Measurements from ENCODE around the gene RIMOC1. TPM values are rescaled to one million over a fixed set of nuclear protein-coding genes. Genes with fewer than 3 reads are reported as not detected.

The RIMOC1 gene
- total and polyA plus RNA-seq, 10 donors, result 4.5 to 29.3 (median 21.9) TPM

DNA sequence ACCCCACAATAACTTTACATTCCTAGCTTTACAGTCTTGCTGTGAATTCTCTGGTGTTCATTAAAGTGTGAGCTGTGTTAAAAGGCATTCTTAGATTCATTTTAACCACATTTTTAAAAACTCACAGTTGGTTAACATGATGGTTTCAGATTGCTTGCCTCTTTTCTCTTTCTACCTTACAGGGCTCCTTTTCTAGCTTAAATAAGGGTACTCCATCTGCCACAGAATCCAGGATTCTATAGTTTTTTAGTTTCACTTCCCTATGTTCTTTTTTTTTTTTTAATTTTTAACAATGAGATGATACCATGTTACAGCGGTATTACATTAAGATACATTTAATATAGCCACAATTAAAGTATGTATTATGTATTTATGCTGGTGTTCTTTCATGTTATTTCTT lies 17.0 kb downstream of the RIMOC1 start:
- Histone ChIP-seq H3K36me3 (peaks cover 0 to 60% (median 34%) of the 10 kb centered on the region in 6 donors), H3K27me3 (replicated peaks in 1 of 7) (no peaks in the 10 kb centered on the region), H3K27ac (no peak overlapping the region), H3K4me3 (no peak overlapping the region), H3K9me3 (no peaks in the 10 kb centered on the region), H3K4me1 (peaks cover 0 to 41% (median 13%) of the 10 kb centered on the region in 6 donors)
- 84 to 98% (median 94%) methylated on average over 1 of the region's 1 CpG for WGBS, 5 donors
- DNase-seq, result no peak
- intact Hi-C loops (cut with DNase I; ENCODE audit: low total_unique reads), result no loop called here
- no peak for TF ChIP-seq POLR2A (IDR thresholded peaks at IDR 0.05)
- TF ChIP-seq, protein P1, sequence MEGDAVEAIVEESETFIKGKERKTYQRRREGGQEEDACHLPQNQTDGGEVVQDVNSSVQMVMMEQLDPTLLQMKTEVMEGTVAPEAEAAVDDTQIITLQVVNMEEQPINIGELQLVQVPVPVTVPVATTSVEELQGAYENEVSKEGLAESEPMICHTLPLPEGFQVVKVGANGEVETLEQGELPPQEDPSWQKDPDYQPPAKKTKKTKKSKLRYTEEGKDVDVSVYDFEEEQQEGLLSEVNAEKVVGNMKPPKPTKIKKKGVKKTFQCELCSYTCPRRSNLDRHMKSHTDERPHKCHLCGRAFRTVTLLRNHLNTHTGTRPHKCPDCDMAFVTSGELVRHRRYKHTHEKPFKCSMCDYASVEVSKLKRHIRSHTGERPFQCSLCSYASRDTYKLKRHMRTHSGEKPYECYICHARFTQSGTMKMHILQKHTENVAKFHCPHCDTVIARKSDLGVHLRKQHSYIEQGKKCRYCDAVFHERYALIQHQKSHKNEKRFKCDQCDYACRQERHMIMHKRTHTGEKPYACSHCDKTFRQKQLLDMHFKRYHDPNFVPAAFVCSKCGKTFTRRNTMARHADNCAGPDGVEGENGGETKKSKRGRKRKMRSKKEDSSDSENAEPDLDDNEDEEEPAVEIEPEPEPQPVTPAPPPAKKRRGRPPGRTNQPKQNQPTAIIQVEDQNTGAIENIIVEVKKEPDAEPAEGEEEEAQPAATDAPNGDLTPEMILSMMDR (IDR thresholded peaks at IDR 0.05 in 8 of 11, conservative IDR thresholded peaks at IDR 0.05 in 3 of 11), result no peak
- no peak for TF ChIP-seq POLR2AphosphoS5 (IDR thresholded peaks at IDR 0.05)

DNA sequence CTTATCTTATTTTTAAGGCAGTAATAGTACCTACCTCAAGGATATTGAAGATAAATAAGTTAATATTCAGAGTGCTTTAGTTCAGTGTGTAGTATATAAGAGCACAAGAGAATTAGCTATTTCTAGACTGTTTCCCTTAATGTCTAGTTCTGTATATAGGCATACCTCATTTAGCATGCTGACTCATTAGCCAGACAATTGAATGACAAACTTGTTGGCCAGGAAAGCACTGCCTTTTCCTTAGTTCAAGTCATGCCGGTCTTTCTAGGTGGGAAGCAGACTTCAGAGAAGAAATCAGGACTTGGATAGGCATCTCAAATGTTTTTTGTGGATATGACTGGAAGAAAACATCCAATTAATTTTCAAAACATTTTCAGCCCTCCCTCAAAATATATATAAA lies 17.7 kb downstream of the RIMOC1 start:
- Histone ChIP-seq H3K27me3 (replicated peaks in 1 of 7) (no peaks in the 10 kb centered on the region), H3K36me3 (peaks cover 0 to 52% (median 30%) of the 10 kb centered on the region in 6 donors), H3K27ac (no peak overlapping the region), H3K4me1 (peaks cover 0 to 48% (median 20%) of the 10 kb centered on the region in 6 donors), H3K9me3 (no peaks in the 10 kb centered on the region), H3K4me3 (no peak overlapping the region)
- 69 to 93% (median 80%) methylated on average over 1 of the region's 1 CpG for WGBS, 5 donors
- TF ChIP-seq, protein P1 (IDR thresholded peaks at IDR 0.05 in 8 of 11, conservative IDR thresholded peaks at IDR 0.05 in 3 of 11), result no peak
- no peak for TF ChIP-seq POLR2AphosphoS5 (IDR thresholded peaks at IDR 0.05)
- no peak for TF ChIP-seq POLR2A (IDR thresholded peaks at IDR 0.05)
- DNase-seq, result no peak
- intact Hi-C loops (cut with DNase I; ENCODE audit: low total_unique reads), result no loop called here

DNA sequence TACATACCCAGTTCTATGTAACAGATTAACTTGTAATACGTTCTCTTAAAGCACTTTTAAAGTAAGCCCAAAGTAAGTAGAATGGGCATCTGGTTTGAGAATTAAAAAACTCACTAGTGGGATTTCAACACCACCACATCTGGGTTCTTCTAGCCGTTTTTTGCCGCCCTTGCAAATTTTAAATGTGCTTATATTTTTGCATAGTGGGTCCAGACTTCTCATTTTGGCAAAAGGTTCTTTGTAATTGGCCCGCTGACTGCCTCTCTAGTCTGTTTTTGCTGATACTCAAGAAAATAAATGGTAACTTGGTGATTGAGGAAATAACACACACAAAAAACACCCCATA lies 20.4 kb downstream of the RIMOC1 start:
- Histone ChIP-seq H3K9me3 (no peaks in the 10 kb centered on the region), H3K27ac (peak overlapping the region; percentile 86 to 99 (median 97)), H3K4me1 (peaks cover 0 to 52% (median 23%) of the 10 kb centered on the region in 6 donors), H3K4me3 (peak overlapping the region in 7 of 8 donors; percentile 58 to 86 (median 63)), H3K36me3 (peaks cover 0 to 28% (median 10%) of the 10 kb centered on the region in 6 donors), H3K27me3 (replicated peaks in 1 of 7) (no peaks in the 10 kb centered on the region)
- DNase-seq, result no peak
- intact Hi-C loops (cut with DNase I; ENCODE audit: low total_unique reads), result no loop called here
- TF ChIP-seq POLR2A (IDR thresholded peaks at IDR 0.05) (no peak), POLR2AphosphoS5 (IDR thresholded peaks at IDR 0.05) (no peak)
- TF ChIP-seq, protein P1 (IDR thresholded peaks at IDR 0.05 in 8 of 11, conservative IDR thresholded peaks at IDR 0.05 in 3 of 11), result no peak
- 45 to 62% (median 55%) methylated on average over 4 of the region's 4 CpGs for WGBS, 5 donors

DNA sequence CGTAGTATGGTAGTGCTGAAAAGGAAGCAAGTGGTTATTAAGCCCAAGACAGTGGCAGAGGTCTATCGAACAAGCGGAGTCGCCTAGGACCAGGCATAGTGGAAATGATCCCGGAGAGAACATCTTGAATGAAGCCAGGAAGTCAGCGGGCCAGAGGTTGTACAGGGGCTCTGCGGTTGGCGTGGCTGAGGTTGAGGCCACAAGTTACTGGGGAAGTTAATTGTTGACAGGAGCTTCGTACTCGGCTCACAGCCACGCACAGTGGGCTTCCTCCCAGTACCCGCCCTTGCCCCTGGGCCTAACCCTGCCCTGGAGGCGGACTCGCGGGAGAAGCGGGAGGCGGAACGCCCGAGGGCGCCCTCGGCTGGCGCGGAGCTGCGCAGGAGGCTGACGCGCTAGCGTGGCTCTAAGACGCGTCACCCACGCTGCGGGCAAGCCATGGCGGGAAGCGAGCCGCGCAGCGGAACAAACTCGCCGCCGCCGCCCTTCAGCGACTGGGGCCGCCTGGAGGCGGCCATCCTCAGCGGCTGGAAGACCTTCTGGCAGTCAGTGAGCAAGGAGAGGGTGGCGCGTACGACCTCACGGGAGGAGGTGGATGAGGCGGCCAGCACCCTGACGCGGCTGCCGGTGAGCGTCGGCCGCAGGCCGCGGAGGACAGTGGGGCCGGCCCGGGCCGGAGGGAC lies 20.9 kb downstream of the RIMOC1 start, which contains the start of gene FBXO4:
FBXO4 (plus strand) TSS at position 410 of the 683 bp plus-strand sequence; CDS start at position 439, 29 bp downstream.
- Histone ChIP-seq H3K4me3 (peak within 1 kb of the TSS; percentile 58 to 86 (median 62)), H3K36me3 (peaks cover 0 to 28% (median 8%) of the 10 kb centered on the region in 6 donors), H3K9me3 (no peaks in the 10 kb centered on the region), H3K27me3 (replicated peaks in 1 of 7) (no peaks in the 10 kb centered on the region), H3K27ac (peak within 1 kb of the TSS; percentile 86 to 99 (median 97)), H3K4me1 (peaks cover 0 to 52% (median 23%) of the 10 kb centered on the region in 6 donors)
- WGBS, 5 donors, result 0 to 1% (median 1%) methylated on average over 24 to 60 of the region's 60 CpGs
- intact Hi-C loops (cut with DNase I; ENCODE audit: low total_unique reads), result no loop called here
- TF ChIP-seq POLR2AphosphoS5 (IDR thresholded peaks at IDR 0.05) (peak; percentile 94 to 97 (median 97)), POLR2A (IDR thresholded peaks at IDR 0.05) (peak in 2 of 3 donors; percentile 71 to 76)
- TF ChIP-seq, protein P1 (IDR thresholded peaks at IDR 0.05 in 8 of 11, conservative IDR thresholded peaks at IDR 0.05 in 3 of 11), result peak in 10 of 11 experiments; percentile 14 to 70 (median 56)
- DNase-seq, result peak; percentile 98

Measured in spleen (tissue), 11 donors.